ENCODE results near the gene SPATA7. TPM values are rescaled to one million over a fixed set of nuclear protein-coding genes. Genes with fewer than 3 reads are reported as not detected.

Gene SPATA7
- total RNA-seq, 1 donor from 2014 or later = 6.2 TPM

DNA sequence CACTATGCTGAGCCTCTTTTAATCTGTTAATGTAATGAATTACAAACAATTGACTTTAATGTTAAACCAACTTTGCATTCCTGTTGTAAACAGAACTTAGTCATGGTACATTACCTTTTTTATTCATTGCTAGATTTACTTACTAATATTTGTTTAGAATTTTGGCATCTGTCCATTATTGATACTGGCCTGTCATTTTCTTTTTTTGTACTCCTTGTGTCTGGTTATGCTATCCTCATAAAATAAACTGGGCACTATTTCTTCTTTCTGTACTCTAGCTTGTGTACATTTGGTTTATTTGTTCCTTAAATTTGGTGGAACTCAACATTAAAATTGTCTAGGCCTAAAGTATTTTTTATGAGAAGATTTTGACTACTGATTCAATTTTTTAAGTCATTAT, 32.1 kb downstream of the SPATA7 start:
- no peak for DNase-seq (ENCODE audit: low read depth in 2 of 2)

GRCh38 chr14:88420187-88420586, 34.7 kb downstream of the SPATA7 start:
- DNase-seq (ENCODE audit: low read depth in 2 of 2) = no peak

DNA sequence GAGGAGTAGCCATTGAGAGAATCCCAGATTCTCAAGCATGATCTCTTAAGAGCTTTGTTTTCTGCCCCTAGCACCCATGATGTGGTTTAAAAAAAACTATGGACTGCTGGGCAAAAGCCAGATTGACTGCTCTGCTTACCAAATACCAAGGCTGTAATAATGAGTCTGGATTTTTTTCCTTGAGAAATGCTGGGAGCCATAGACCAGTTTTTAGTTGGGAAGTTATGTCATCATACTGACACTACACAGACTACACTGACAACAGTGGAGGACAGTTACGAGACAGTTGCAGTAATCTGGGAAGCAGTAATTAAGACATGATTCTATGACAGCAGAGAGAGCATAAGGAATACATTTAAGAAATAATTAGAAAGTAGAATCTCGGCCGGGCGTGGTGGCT, 35.8 kb downstream of the SPATA7 start:
- no peak for DNase-seq (ENCODE audit: low read depth in 2 of 2)

DNA sequence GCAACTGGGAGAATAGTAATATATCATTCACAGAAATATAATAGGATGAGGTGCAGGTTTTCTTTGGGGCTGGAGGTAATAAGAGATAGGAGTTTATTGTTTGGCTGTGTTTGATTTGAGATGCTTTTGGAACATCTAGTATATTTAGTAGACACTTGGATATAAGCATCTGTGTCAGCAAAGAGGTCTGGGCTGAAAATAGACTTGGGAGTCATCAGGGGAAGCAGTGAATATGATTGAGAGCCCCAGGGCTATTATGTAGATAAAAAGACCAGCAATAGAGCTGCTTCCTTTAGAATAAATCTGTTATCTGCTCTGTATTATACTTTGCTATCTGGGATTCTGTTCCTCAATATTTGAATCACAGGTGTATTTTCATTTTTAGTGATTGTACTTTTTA, 36.6 kb downstream of the SPATA7 start:
- DNase-seq (ENCODE audit: low read depth in 2 of 2) = no peak

- peak in 1 of 2 donors; percentile 7 for DNase-seq (ENCODE audit: low read depth in 2 of 2)
Measured at GRCh38 chr14:88422919-88423650, 37.6 kb downstream of the SPATA7 start.

GRCh38 chr14:88424573-88424972, 39.1 kb downstream of the SPATA7 start:
- DNase-seq (ENCODE audit: low read depth in 2 of 2) = no peak

GRCh38 chr14:88426271-88426670, 40.8 kb downstream of the SPATA7 start:
- DNase-seq (ENCODE audit: low read depth in 2 of 2) = peak in 1 of 2 donors; percentile 2

DNA sequence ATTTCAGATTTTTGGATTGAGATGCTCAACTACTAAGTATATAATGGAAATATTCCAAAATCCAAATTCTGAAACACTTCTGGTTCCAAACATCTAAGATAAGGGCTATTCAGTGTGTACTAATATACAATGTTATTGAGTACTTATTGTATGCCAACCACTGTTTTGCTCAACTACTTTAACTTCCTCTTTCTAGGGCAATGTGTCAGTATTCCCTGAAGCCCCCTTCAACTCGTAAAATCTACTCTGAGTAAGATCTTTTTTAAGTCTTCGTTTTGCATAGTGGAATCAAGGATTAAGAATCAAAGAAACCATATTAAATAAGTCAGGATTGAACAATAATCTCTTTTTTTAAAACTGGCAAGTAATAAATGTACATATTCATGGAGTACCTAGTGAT, 45.5 kb downstream of the SPATA7 start:
- no peak for DNase-seq (ENCODE audit: low read depth in 2 of 2)

DNA sequence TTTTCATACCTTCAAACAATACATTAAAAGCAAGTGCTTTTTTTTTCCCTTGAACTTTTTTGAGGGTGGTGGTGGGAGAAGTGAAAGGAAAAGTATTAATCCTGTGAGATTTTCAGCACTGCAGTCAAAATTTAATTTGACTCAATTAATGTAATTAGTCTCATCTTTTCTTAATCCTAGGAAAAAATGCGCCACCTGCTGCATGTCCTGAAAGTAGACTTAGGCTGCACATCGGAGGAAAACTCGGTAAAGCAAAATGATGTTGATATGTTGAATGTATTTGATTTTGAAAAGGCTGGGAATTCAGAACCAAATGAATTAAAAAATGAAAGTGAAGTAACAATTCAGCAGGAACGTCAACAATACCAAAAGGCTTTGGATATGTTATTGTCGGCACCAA, 52.2 kb downstream of the SPATA7 start:
- peak; percentile 6 to 21 for DNase-seq (ENCODE audit: low read depth in 2 of 2)

GRCh38 chr14:88439088-88439487, 53.6 kb downstream of the SPATA7 start:
- no peak for DNase-seq (ENCODE audit: low read depth in 2 of 2)

DNA sequence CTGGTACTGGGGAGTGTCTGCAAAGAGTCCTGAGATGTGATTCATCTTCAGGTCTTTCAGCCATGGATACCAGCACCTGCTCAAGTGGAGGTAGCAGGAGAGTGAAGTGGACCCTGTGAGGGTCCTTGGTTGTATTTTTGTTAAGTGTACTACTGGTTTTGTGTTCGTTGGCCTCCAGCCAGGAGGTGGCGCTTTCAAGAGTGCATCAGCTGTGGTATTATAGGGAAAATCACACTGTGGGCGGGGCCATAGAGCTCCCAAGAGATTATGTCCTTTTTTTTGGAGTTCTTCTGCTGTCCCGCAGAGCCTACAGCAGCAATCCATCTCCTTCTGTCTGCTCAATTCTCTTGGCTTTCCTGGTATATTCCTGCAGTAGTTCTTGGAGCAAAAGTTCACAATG, 66.8 kb downstream of the SPATA7 start:
- no peak for DNase-seq (ENCODE audit: low read depth in 2 of 2)

GRCh38 chr14:88454886-88455285, 69.4 kb downstream of the SPATA7 start:
- no peak for DNase-seq (ENCODE audit: low read depth in 2 of 2)

DNA sequence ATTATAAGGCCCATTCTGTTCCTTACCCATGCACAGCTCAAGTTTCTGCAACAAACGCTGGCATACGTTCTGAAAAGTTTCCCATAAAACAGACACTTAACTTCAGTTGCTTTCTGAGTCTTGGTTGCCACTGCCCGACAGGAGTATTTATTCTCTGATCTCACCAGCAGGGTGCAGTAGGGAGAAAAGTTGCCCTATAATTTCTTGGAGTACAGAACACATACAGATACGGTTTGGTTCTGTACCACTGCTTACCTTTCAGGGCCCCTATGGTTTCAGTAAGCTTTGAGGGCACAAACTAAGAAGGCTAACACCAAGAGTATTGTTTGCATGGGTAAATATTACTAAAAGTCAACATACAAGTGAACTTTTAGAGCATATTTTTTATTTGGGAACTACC, 77.9 kb downstream of the SPATA7 start:
- DNase-seq (ENCODE audit: low read depth in 2 of 2) = peak; percentile 23 to 29

- peak in 1 of 2 donors; percentile 36 for DNase-seq (ENCODE audit: low read depth in 2 of 2)
Measured at GRCh38 chr14:88468406-88468805, 82.9 kb downstream of the SPATA7 start.

DNA sequence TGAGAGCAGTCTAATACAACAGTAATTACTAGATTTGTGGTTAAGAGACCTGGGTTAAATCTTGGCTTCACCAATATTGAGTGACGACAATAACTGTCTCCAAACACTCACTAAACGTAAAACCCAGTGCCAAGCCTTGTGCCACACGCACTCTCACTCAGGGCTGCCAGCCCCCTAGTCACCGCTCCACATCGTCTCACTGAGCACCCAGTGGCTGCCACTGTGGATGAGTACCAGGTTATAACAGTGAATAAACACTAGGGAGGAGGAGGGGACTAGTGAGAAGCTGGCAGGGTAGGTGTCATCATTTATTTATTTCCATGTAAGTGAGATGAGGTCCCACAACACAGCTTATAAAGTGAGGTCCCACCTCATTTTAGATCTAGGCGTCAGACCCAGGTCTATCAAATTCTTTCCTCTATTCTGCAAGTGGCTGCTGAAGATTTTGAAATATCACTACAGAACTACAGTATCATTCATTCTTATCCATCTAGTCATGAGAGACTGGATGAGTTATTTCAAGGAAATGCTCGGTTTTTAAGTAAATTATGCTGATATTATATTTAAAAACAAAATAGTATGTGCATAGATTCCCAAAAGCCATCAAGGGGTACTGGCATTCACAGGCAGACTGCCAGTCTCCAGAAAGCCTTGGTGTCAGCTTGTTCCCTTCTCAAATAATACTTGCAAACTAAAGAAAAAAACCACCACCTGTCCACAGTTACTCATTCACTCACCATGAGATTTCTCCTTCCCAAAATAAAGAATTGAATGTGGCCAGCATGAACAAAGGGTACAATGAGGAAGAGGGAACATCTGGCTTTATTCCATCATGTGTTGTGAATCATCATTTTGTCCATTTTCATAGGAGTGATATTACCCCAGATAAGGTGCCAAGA, 85.3 kb downstream of the SPATA7 start:
- peak; percentile 12 to 27 for DNase-seq (ENCODE audit: low read depth in 2 of 2)

DNA sequence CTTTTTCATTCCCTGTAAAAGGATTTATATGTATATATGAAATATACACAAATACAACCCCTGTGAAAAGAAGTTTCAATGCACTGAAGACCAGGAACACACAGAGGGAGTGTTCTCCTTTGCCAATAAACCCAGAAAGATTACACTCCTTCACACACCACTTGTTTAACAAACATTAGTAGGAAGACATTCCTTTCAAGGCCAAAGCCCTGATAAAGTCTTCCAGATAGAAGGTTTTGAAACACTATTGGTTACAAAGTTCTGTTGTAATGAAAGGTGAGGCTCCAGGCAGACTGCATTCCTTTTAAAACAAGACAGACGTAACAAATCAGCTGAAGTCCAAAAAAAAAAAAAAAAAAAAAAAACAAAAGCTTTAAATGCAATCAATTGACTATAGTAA, 88.3 kb downstream of the SPATA7 start:
- DNase-seq (ENCODE audit: low read depth in 2 of 2) = no peak

- no peak for DNase-seq (ENCODE audit: low read depth in 2 of 2)
Measured at GRCh38 chr14:88476214-88476774, 90.8 kb downstream of the SPATA7 start.

GRCh38 chr14:88476825-88477224, 91.4 kb downstream of the SPATA7 start:
- no peak for DNase-seq (ENCODE audit: low read depth in 2 of 2)

- DNase-seq (ENCODE audit: low read depth in 2 of 2) = no peak
Measured at GRCh38 chr14:88477513-88478250, 92.2 kb downstream of the SPATA7 start.

- DNase-seq (ENCODE audit: low read depth in 2 of 2) = no peak
Measured at GRCh38 chr14:88478931-88479330, 93.5 kb downstream of the SPATA7 start.

DNA sequence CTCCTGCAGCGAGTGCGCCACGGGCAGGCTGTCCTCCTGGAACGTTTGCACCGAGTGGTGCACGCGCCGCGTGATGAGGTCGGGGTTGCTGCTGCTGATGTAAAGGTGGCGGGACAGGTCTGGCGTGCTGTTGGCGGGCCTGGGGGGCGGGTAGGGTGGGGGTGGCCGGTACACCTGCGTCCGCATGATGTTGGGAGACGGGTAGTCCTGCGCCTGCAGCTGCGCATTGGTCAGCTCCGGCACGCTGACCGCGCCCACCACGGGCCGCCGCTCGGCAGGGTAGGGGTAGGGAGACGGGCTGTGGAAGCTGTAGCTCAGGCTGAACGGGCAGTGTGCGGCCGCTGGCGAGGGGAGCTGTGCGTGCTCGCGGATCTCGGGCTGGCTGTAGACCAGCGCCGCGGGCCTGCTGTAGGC, 94.1 kb downstream of the SPATA7 start:
- DNase-seq (ENCODE audit: low read depth in 2 of 2) = no peak

DNA sequence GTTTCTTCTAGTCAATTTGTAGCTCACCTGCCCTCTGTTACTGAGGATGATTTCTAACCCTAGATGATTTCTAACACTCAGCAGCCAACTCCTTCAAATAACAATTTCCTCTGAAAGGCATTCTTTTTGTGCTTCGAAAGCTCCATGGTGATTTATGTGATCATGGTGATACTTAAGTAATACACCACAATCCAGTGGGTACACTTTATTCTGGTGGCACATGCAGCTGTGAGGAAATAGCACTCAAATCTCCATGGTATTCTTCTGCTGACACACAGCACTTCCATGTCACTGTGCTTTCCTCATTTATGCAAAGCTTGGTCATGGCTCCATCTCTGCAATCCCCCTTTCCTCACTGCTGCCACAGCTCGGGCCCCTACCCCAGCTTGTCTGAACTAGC, 95.6 kb downstream of the SPATA7 start:
- no peak for DNase-seq (ENCODE audit: low read depth in 2 of 2)
